Astrocyte of the spinal cord (primary cell): ENCODE measurements around the gene PHLDB2.

Experiments used
- DNase-seq: peaks from one replicate; pipeline ENCODE4 v3.0.0; 2011; ENCODE audit warnings: low read depth, low spot score
- H3K4me3 ChIP-seq: 2 replicates; pipeline ENCODE4 v1.5.1; 2011; ENCODE audit warnings: low read depth, mild to moderate bottlenecking, low read length, moderate library complexity
- in situ Hi-C: cut with HindIII; loops from 2 replicates; pipeline ENCODE4 v1.10.0; 2017; ENCODE audit warnings: low sequenced_read_pairs
- TF ChIP-seq, protein P1 (sequence below): IDR thresholded peaks from 2 replicates; pipeline ENCODE4 v1.5.1; 2012; ENCODE audit warnings: low read depth, mild to moderate bottlenecking, low read length, inconsistent platforms

Gene PHLDB2

DNA sequence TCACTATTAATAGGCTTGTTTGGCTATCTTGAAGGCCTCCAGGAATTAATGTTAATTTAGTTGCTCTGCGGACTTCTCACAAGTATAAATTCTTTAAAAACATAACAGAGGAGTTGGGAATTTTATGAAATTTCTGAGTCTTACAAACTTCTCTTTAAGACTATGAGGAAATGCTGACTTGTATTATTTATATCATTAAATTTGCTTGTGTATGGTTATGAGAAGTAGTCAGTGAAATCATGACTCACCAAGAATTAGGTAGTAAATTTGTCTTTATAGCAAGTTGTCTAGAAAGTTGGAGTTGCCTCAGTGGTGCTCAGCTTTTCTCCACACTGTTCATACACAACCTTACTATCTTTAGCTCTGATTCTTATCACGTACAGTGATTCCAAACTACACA, 26.5 kb downstream of the PHLDB2 start:
- in situ Hi-C loops, result no loop called here
- TF ChIP-seq, protein P1, sequence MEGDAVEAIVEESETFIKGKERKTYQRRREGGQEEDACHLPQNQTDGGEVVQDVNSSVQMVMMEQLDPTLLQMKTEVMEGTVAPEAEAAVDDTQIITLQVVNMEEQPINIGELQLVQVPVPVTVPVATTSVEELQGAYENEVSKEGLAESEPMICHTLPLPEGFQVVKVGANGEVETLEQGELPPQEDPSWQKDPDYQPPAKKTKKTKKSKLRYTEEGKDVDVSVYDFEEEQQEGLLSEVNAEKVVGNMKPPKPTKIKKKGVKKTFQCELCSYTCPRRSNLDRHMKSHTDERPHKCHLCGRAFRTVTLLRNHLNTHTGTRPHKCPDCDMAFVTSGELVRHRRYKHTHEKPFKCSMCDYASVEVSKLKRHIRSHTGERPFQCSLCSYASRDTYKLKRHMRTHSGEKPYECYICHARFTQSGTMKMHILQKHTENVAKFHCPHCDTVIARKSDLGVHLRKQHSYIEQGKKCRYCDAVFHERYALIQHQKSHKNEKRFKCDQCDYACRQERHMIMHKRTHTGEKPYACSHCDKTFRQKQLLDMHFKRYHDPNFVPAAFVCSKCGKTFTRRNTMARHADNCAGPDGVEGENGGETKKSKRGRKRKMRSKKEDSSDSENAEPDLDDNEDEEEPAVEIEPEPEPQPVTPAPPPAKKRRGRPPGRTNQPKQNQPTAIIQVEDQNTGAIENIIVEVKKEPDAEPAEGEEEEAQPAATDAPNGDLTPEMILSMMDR, result no peak
- DNase-seq, result no peak
- no peak overlapping the region for H3K4me3 ChIP-seq

DNA sequence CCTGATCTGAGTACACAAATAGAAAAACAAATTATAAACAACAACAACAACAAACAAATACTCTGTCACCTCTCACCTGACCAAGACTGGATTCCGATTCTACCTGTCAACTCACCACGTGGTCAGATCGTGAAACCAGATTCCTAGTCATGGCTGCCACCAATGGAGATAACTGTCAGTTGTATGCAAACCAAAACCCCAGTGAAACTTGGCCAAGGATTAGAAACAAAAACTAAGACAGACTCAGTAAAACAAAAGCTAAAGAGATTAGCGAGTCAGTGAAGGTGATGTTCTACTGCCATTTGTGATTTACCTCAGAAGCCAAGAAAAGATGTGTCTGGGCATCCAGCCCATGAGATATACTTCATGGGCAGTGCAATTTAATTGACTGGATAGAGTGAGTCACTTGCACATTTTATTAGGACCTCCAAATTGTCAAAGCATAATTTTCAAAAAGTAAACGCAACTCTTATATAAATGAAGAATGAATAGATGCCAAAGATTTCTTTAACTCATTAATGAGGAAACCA, 31.1 kb downstream of the PHLDB2 start:
- TF ChIP-seq, protein P1, result no peak
- no peak for DNase-seq
- in situ Hi-C loops, result no loop called here
- no peak overlapping the region for H3K4me3 ChIP-seq

DNA sequence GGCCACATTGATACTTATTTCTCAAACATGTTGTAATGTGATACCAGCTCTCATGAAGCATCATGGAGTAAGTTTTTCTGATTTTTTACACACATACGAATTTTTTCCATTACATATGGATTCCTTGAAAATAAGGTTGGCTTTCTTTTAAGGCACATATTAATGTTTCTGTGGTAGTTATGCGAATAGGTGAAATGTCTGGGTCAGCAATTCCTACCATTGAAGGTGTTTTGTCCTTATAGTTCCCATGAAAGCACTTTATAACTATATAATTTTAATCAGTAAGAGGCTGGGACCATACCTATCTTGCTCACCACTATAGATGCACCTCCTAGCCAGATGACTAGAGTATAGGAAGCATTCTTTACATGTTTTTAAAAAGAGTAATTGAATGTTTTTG, 33.0 kb downstream of the PHLDB2 start:
- no peak overlapping the region for H3K4me3 ChIP-seq
- TF ChIP-seq, protein P1, result no peak
- no peak for DNase-seq
- in situ Hi-C loops, result no loop called here

DNA sequence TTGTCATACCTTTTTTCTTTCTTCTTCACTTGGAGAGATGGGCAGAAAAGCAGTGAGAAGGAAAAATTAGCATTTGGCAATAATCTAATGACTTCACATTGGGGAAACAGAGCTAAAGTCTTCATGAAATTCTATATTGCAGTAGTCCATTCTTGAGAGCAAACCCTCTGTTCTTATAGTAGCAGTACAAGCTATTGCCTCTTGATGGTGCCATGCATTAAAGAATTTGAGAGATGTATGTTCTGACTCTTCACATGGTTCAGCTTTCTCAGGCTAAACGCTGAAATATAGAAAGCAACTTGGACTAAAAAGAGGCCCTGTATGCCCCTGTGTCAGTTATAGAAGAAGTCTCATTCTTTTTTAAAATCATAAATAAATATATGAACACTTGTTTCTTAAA, 36.0 kb downstream of the PHLDB2 start:
- peak; percentile 66 for DNase-seq
- H3K4me3 ChIP-seq, result no peak overlapping the region
- TF ChIP-seq, protein P1, result peak; percentile 52
- in situ Hi-C loops, result no loop called here

DNA sequence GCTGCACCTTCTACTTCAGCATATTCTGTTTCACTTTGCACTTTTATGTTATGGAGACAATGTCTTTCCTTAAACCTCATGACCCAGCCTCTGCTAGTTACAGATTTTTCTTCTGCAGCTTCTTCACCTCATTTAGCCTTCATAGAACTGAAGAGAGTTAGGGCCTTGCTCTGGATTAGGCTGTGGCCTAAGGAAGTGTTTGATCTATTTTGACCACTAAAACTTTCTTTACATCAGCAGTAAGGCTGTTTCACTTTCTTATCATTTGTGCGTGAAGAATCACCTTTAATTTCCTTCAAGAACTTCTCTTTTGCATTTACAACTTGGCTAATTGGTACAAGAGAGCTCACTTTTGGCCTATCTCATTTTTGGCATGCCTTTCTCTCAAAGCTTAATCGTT, 40.9 kb downstream of the PHLDB2 start:
- TF ChIP-seq, protein P1, result no peak
- H3K4me3 ChIP-seq, result no peak overlapping the region
- DNase-seq, result no peak
- in situ Hi-C loops, result no loop called here

DNA sequence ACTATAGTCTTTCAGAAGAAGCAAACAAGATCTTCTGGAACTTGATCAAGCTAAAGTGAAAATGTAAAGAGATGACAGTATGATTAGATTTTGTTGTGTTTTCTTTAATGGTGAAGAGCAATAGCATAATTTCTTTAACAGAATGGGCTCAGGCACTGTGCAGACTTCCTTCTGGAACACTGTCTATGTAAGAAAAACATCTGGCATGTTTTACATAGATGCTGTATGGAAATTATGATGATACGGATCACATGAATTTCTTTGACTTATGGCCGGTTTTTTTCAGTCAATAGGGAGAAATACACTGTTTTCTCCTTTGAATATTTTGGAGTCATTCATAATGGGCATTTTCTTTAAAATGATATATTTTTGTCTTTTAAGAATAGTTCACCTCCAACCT, 42.6 kb downstream of the PHLDB2 start:
- in situ Hi-C loops, result no loop called here

More for the DNA sequence above, 42.6 kb downstream of the PHLDB2 start:
- DNase-seq, result no peak
- TF ChIP-seq, protein P1, result no peak
- no peak overlapping the region for H3K4me3 ChIP-seq
